ELF-1 (cell line): ENCODE data around the gene RHOH.
"Not testable (repeated sequence)": the region's sequence is repeated elsewhere in the genome, so short reads cannot be mapped to it uniquely, and the experiment has no call there.

Source experiments
- DNase-seq: peaks from one replicate; pipeline ENCODE4 v3.0.0-alpha.2; 2016; ENCODE audit warnings: low read depth, low spot score

RHOH gene

GRCh38 chr4:40294339-40294738, 97.5 kb downstream of the RHOH start:
- DNase-seq, result no peak

- DNase-seq, result not testable (repeated sequence)
Measured at GRCh38 chr4:40295030-40295429, 98.2 kb downstream of the RHOH start.

GRCh38 chr4:40295572-40295971, 98.7 kb downstream of the RHOH start:
- no peak for DNase-seq
